ELF-1 (cell line): ENCODE measurements around the gene SORCS2.

Experiments used
- DNase-seq: peaks from one replicate; pipeline ENCODE4 v3.0.0-alpha.2; 2016; ENCODE audit warnings: low read depth, low spot score

Gene SORCS2

DNA sequence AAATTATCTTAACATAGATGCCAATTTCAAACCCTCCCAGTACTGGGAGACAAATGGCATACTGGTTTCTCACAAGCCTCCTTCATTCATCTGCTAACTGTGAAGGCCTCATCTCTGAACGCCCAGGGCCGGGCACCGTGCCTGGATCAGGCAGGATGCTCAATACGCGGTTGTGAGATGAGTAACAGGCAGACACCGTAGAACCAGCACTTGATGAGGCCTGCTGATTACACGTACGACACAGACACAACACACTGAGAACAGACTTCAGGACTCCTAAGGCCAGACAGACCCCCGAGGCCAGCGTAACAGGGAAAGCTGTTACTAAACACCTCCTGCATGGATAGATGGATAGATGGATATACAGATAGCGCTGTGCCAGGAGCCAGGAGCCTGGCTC, 592.7 kb downstream of the SORCS2 start:
- DNase-seq, result no peak

DNA sequence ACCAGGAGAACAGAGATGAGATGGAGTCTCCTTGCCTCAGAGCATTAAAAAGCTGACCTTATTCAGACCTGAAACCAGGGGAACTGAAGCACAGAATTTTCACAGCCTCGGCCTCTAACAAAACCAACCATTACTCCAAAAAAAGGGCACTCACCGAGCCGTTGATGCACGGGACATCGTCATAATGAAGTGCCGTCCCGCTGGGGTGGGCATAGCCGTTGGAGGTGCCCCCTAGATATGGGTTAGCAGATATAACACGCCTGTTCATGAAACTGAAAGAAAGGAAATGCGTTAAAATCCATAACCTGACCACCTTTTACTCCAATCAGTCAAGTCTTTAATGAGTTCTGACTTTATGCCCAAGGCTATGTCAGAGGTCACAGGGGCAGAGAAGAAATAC, 593.7 kb downstream of the SORCS2 start:
- DNase-seq, result no peak

DNA sequence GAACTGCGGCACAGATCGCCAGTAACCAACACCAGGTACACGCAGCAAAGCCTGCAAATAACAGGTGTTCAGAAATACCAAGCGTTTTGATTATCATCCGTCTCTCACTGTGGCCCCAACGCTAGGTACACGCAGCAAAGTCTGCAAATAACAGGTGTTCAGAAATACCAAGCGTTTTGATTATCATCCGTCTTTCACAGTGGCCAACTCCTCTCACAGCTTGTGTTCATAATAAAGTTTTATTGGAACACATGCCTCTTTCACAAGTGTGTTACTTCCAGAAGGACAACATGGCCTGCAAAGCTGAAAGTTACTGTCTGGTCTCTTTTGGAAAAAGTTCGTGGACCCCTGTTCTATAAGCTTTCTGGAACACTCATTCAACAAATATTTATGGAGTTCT, 594.2 kb downstream of the SORCS2 start:
- DNase-seq, result no peak

DNA sequence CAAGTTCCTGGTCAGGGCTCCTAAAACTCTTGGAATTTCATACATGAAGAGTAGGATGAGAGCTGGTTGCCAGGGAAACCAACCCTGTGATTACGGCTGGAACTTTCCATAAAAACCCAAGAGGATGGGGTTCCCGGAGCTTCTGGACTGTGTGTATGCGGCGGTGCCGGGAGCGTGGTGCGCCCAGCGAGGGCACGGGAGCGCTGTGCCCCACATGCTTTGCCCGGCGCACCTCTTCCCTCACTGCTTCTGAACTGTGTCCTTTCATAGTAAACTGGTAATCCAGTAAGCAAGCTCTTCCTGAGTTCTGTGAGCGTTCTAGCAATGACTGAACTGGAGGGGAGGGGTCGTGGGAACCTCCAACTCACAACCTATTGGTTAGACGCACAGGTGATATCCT, 594.7 kb downstream of the SORCS2 start:
- DNase-seq, result no peak

DNA sequence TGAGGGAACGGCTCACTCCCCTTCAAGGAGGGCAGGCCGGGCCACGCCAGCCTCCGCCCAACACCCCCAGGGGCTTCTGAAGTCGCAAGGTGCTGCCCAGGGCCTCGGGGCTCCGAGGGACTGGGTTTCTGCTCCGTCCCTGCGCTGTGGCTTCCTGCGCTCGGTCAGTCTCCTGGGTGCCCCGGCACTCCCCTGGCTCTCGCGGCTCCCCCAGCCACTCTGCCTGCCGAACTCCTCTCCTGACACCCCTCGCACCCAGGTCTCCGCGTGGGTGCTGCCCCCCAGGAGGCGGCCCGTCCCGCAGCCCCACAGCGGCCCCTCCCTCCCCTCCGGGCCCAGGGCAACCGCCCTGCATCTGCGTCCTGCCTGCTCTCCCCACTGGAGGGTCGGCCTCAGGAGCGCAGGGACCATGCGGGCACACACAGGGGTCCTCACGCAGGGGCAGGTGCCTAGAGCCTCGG, 595.4 kb downstream of the SORCS2 start:
- no peak for DNase-seq

DNA sequence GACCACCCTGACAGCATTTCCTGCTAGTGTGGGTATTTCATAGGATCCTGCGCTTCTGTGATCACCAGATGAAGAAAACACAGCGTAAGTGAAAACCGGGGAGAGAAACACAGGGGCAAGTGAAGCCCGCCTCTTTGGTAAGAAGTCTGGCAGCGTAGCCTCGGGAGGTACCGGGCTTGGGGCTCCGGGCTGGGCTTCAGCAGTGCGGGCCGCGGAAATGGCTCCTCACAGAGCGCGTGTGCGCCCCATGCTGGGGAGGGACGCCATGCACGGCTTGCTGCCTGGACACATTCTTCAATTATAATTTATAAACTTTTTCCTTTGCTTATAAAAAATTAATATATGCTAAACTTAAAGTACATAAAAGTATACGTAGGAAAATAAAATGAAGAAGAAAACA, 595.9 kb downstream of the SORCS2 start:
- no peak for DNase-seq

DNA sequence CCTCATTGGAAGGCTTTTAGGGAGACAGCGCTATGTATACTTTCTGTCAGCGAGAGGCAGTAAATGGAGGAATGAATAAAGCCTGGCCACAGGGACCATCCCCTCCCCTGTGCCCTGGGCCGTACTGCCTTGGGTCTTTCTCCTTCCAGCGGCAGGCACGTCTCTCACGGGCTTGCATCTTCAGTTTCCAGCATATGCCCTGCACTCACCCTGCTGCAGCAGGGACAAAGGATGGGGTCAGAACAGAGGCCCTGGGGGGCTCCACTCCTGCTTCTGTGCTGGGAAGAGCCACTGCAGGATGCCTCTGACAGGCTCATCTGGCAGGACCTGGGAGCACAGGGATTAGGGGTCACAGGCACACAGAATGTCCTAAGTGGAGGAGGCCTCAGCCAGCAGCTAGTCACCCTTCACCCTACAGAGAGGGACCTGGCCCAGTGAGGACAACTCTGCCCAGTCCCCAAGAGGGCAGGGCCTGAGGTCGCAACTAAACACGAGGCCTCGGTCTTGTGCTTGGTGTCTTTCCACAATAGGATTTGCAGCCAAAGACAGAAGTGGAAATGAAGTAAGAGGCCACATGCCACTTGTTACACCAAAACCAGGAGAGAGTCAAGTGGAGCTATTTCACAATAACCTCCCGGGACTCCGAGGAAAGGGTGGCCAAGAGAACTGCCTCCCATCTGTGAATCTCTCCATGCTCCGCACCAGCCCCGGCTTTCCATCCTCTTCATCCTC, 596.5 kb downstream of the SORCS2 start:
- DNase-seq, result no peak

DNA sequence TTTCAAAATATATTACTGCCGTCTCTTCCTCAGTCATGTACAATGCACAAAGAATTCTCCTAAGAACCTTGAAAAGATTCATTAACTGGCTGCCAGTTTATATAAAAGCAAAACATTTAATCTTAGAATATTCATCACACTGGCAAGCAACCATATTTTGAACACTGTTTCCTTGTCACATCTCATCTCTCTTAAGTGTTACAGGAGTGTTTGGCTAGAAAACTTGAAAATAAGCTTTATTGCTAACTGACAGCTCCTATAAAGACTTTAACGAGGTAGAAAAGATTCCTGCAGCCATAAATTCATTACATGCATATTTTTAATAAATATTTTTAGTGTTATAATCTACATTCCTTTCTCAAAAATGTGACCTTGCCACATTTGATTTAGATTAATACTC, 597.7 kb downstream of the SORCS2 start:
- DNase-seq, result no peak

DNA sequence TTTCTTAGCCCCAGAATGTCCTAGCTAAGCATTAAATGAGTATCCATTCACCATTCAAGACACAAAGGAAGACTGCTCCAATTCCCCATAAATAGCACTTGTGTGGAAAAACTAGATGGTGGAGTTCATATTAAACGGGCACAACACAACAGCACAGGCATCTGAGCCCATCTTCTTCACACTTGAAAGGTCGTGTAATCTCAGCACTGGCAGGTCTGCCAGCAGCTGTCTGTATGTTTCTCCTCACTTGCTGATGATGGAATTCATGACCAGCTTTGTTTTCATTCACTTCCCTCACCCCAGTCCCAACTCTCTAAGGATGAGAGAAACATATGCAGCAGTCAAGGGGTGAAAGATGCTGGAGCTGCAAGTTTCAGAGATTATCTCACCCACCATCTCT, 598.7 kb downstream of the SORCS2 start:
- no peak for DNase-seq
